GM12864 (cell line): ENCODE data around the gene FREY1.

Source experiments
- DNase-seq: peaks from one replicate; pipeline ENCODE4 v3.0.0-alpha.2; 2011; ENCODE audit warnings: low read depth
- H3K4me3 ChIP-seq: 2 replicates; pipeline ENCODE4 v1.5.1; 2011; ENCODE audit warnings: mild to moderate bottlenecking, low read depth, low read length, control low read depth
- CTCF ChIP-seq: IDR thresholded peaks from 2 replicates; pipeline ENCODE4 v1.5.1; 2011; ENCODE audit warnings: low read depth, mild to moderate bottlenecking, moderate library complexity, low read length, control low read depth, inconsistent platforms; ENCODE audit errors: missing control alignments

FREY1 gene

GRCh38 chr11:45906965-45907611 is at the start of gene FREY1:
Gene FREY1, minus strand, starts transcription at chr11:45907271. Its CDS starts 26 bp downstream, at chr11:45907245.
- H3K4me3 ChIP-seq, result no peak within 1 kb of the TSS
- TF ChIP-seq CTCF, result no peak
- DNase-seq, result no peak

- no peak overlapping the region for H3K4me3 ChIP-seq
- TF ChIP-seq CTCF, result no peak
- DNase-seq, result no peak
Measured at GRCh38 chr11:45949992-45950407, 42.9 kb upstream of the FREY1 start.

GRCh38 chr11:45948356-45948755 is 41.3 kb upstream of the FREY1 start:
- no peak overlapping the region for H3K4me3 ChIP-seq
- no peak for TF ChIP-seq CTCF
- DNase-seq, result no peak

- no peak for DNase-seq
Measured at GRCh38 chr11:45947885-45948284, 40.8 kb upstream of the FREY1 start.

GRCh38 chr11:45945397-45945999 is 38.4 kb upstream of the FREY1 start:
- no peak for TF ChIP-seq CTCF
- no peak for DNase-seq
- H3K4me3 ChIP-seq, result no peak overlapping the region

More at GRCh38 chr11:45947885-45948284, 40.8 kb upstream of the FREY1 start:
- no peak overlapping the region for H3K4me3 ChIP-seq
- TF ChIP-seq CTCF, result no peak

GRCh38 chr11:45942381-45942780 is 35.3 kb upstream of the FREY1 start:
- no peak for TF ChIP-seq CTCF
- no peak overlapping the region for H3K4me3 ChIP-seq
- DNase-seq, result no peak

GRCh38 chr11:45941285-45941684 is 34.2 kb upstream of the FREY1 start:
- TF ChIP-seq CTCF, result no peak
- no peak overlapping the region for H3K4me3 ChIP-seq
- no peak for DNase-seq
